GM06990 (cell line): Measurements from ENCODE around the gene FILIP1.

Experiments
- DNase-seq: peaks from one replicate; pipeline ENCODE4 v3.0.0-alpha.2; 2011; ENCODE audit not compliant: insufficient read length; ENCODE audit errors: extremely low read depth
- H3K27me3 ChIP-seq: replicated peaks from 2 replicates; pipeline ENCODE4 v1.6.0; 2011; ENCODE audit warnings: low read length; ENCODE audit not compliant: control insufficient read depth, insufficient read depth
- H3K36me3 ChIP-seq: 2 replicates; pipeline ENCODE4 v1.5.1; 2011; ENCODE audit warnings: low read length; ENCODE audit not compliant: control insufficient read depth, insufficient read depth
- H3K4me3 ChIP-seq: replicated peaks from 2 replicates; pipeline ENCODE4 v1.5.1; 2011; ENCODE audit warnings: low read depth, mild to moderate bottlenecking, control low read depth, low read length
- CTCF ChIP-seq: IDR thresholded peaks from 2 replicates; pipeline ENCODE4 v1.5.1; 2011; ENCODE audit warnings: low read length, control low read depth, mild to moderate bottlenecking, inconsistent platforms; ENCODE audit not compliant: insufficient read depth, poor library complexity, severe bottlenecking

The FILIP1 gene

GRCh38 chr6:75396005-75396800 is 97.4 kb downstream of the FILIP1 start:
- Histone ChIP-seq H3K27me3 (no peaks in the 10 kb centered on the region), H3K36me3 (no peaks in the 10 kb centered on the region), H3K4me3 (no peak overlapping the region)
- no peak for DNase-seq
- no peak for TF ChIP-seq CTCF

- no peaks in the 10 kb centered on the region for H3K36me3 ChIP-seq
- no peaks in the 10 kb centered on the region for H3K27me3 ChIP-seq
- H3K4me3 ChIP-seq = no peak overlapping the region
- TF ChIP-seq CTCF = no peak
- no peak for DNase-seq
Measured at GRCh38 chr6:75393806-75394205, 99.8 kb downstream of the FILIP1 start.

GRCh38 chr6:75391276-75391675 is 102.3 kb downstream of the FILIP1 start:
- no peaks in the 10 kb centered on the region for H3K36me3 ChIP-seq
- no peak for DNase-seq
- no peak for TF ChIP-seq CTCF
- H3K27me3 ChIP-seq = no peaks in the 10 kb centered on the region
- H3K4me3 ChIP-seq = no peak overlapping the region

- no peak for DNase-seq
Measured at GRCh38 chr6:75386050-75386770, 107.4 kb downstream of the FILIP1 start.

GRCh38 chr6:75384116-75384515 is 109.5 kb downstream of the FILIP1 start:
- TF ChIP-seq CTCF = no peak
- Histone ChIP-seq H3K4me3 (no peak overlapping the region), H3K36me3 (no peaks in the 10 kb centered on the region), H3K27me3 (no peaks in the 10 kb centered on the region)
- DNase-seq = no peak

More at GRCh38 chr6:75386050-75386770, 107.4 kb downstream of the FILIP1 start:
- no peak for TF ChIP-seq CTCF
- Histone ChIP-seq H3K36me3 (no peaks in the 10 kb centered on the region), H3K27me3 (no peaks in the 10 kb centered on the region), H3K4me3 (no peak overlapping the region)

- TF ChIP-seq CTCF = no peak
- Histone ChIP-seq H3K27me3 (no peaks in the 10 kb centered on the region), H3K36me3 (no peaks in the 10 kb centered on the region), H3K4me3 (no peak overlapping the region)
- no peak for DNase-seq
Measured at GRCh38 chr6:75382634-75382900, 111.0 kb downstream of the FILIP1 start.
